OCI-LY7 (cell line): Measurements from ENCODE around the gene FIBP. TPM values are rescaled to one million over a fixed set of nuclear protein-coding genes. Genes with fewer than 3 reads are reported as not detected.
A peak's percentile ranks its signal among the peaks of the same experiment; 100 is the strongest.

Source experiments
- BruUV-seq: library from RNA; stranded (reverse); fragments of 400-500 nt; replicated peaks from 2 replicates; lab custom pipeline; 2021; lab: Mats Ljungman, UMichigan
- CTCF ChIA-PET: fragments of 300-600 bp; sonication (Branson Sonifier 250); formaldehyde crosslinking; loops from one replicate; lab custom pipeline; 2022; ENCODE audit warnings: antibody characterized with exemption; ENCODE audit not compliant: unreplicated experiment; lab: Charles Lee
- POLR2A ChIA-PET: fragments of 300-600 bp; sonication (Branson Sonifier 250); formaldehyde crosslinking; loops from one replicate; lab custom pipeline; 2022; ENCODE audit warnings: antibody characterized with exemption; lab: Charles Lee
- DNase-seq: peaks from one replicate; pipeline ENCODE4 v3.0.0-alpha.2; 2015; ENCODE audit warnings: low spot score
- H2AFZ ChIP-seq: fragments of 200-600 bp; sonication (generic), shearing (Covaris generic); 2 replicates; pipeline ENCODE4 v1.6.1; 2014; ENCODE audit warnings: mild to moderate bottlenecking, antibody characterized with exemption, low read length, moderate library complexity
- H3K27ac ChIP-seq: fragments of 200-600 bp; sonication (generic); 2 replicates; pipeline ENCODE4 v1.5.1; 2014; ENCODE audit warnings: mixed run types, low read depth, mild to moderate bottlenecking, moderate library complexity, low read length, inconsistent platforms; ENCODE audit not compliant: poor library complexity, severe bottlenecking
- H3K36me3 ChIP-seq: fragments of 200-600 bp; sonication (generic); 2 replicates; pipeline ENCODE4 v1.6.1; 2014; ENCODE audit warnings: mild to moderate bottlenecking, antibody characterized with exemption, low read length, moderate library complexity, mixed read lengths; ENCODE audit not compliant: insufficient read depth
- H3K4me1 ChIP-seq: fragments of 200-600 bp; sonication (generic); 2 replicates; pipeline ENCODE4 v1.5.1; 2014; ENCODE audit warnings: mild to moderate bottlenecking, low read length; ENCODE audit not compliant: insufficient read depth, poor library complexity, severe bottlenecking
- H3K4me2 ChIP-seq: fragments of 200-600 bp; sonication (generic); 2 replicates; pipeline ENCODE4 v1.6.1; 2014; ENCODE audit warnings: mild to moderate bottlenecking, low read length
- H3K4me3 ChIP-seq: fragments of 200-600 bp; sonication (generic); 2 replicates; pipeline ENCODE4 v1.5.1; 2014; ENCODE audit warnings: mild to moderate bottlenecking, low read depth, low read length; ENCODE audit not compliant: poor library complexity, severe bottlenecking
- H3K79me2 ChIP-seq: fragments of 200-600 bp; sonication (generic); 2 replicates; pipeline ENCODE4 v1.6.1; 2016; ENCODE audit warnings: low read depth, mild to moderate bottlenecking, low read length, moderate library complexity, mixed read lengths; ENCODE audit not compliant: insufficient read depth
- H3K9me2 ChIP-seq: fragments of 200-600 bp; sonication (generic); 2 replicates; pipeline ENCODE4 v1.6.1; 2016; ENCODE audit warnings: mild to moderate bottlenecking, low read length, mixed read lengths; ENCODE audit not compliant: insufficient read depth
- H3K9me3 ChIP-seq: fragments of 200-600 bp; sonication (generic); 2 replicates; pipeline ENCODE4 v1.6.1; 2014; ENCODE audit warnings: mild to moderate bottlenecking, mixed run types, low read length, mixed read lengths
- H4K20me1 ChIP-seq: fragments of 200-600 bp; sonication (generic); 2 replicates; pipeline ENCODE4 v1.6.1; 2014; ENCODE audit warnings: mild to moderate bottlenecking, antibody characterized with exemption, low read length, moderate library complexity, mixed read lengths; ENCODE audit not compliant: insufficient read depth
- EZH2phosphoT487 ChIP-seq: fragments of 200-600 bp; sonication (generic); IDR thresholded peaks from 2 replicates; pipeline ENCODE4 v1.6.1; 2018; ENCODE audit warnings: low read depth, borderline replicate concordance, mild to moderate bottlenecking, mixed run types, antibody characterized with exemption, low read length, moderate library complexity, mixed read lengths
- intact Hi-C: fragments of 100-400 bp; cut with micrococcal nuclease; formaldehyde crosslinking; loops from one replicate; pipeline ENCODE4 v1.10.0; 2022; ENCODE audit not compliant: unreplicated experiment
- total RNA-seq, 2 experiments: library from RNA; depleted of rRNA in 1 of 2; stranded (reverse); fragments of >200 nt in 1 of 2; shearing (Covaris generic) in 1 of 2; gene quantifications; 2 replicates each; pipeline ENCODE4 v1.2.3, GENCODE V29; 2014 to 2022
- TF ChIP-seq, protein P1 (sequence below): fragments of 200-600 bp; sonication (generic); conservative IDR thresholded peaks from 2 replicates; pipeline ENCODE4 v1.5.1; 2014; ENCODE audit warnings: mild to moderate bottlenecking, antibody characterized with exemption, low read length, moderate library complexity, mixed read lengths

The FIBP gene
- total RNA-seq, 2 experiments from 2014 or later: 97.3 to 184 TPM

DNA sequence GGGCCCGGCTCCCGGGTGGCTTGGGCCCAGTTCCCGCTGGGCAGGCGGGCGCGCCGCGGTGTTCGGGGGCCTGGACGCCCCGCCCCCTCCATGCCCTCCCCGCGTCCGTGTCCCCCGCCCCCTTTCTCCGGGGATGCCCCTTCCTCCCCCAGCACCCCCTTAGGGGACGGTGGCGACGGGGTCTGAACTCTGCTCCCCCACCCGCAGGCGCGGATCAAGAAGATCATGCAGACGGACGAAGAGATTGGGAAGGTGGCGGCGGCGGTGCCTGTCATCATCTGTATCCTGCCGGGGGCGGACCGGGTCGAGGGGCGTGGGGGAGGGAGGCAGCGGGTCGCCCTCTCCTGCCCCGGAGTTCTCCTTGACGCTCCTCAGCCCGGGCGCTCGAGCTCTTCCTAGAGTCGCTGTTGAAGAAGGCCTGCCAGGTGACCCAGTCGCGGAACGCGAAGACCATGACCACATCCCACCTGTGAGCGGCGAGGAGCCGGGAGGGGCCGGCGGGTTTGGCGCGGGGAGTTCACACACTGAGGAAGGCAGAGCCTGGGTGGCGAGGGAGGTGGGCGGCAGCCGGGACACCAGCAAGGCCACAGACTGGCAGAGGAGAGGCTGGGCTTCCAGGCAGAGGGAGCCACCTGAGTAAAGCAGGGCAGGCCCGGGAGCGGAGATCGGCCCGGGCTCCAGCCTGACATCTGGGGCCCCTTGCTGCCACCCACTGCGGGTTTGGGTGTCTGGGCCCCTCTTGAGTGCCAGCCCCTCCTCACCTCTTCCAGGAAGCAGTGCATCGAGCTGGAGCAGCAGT lies 31.5 kb upstream of the FIBP start:
- ChIA-PET POLR2A (no interaction called here), CTCF (no interaction called here)
- peak overlapping the region; percentile 94 for H3K4me2 ChIP-seq
- TF ChIP-seq, protein P1, sequence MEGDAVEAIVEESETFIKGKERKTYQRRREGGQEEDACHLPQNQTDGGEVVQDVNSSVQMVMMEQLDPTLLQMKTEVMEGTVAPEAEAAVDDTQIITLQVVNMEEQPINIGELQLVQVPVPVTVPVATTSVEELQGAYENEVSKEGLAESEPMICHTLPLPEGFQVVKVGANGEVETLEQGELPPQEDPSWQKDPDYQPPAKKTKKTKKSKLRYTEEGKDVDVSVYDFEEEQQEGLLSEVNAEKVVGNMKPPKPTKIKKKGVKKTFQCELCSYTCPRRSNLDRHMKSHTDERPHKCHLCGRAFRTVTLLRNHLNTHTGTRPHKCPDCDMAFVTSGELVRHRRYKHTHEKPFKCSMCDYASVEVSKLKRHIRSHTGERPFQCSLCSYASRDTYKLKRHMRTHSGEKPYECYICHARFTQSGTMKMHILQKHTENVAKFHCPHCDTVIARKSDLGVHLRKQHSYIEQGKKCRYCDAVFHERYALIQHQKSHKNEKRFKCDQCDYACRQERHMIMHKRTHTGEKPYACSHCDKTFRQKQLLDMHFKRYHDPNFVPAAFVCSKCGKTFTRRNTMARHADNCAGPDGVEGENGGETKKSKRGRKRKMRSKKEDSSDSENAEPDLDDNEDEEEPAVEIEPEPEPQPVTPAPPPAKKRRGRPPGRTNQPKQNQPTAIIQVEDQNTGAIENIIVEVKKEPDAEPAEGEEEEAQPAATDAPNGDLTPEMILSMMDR: no peak
- H4K20me1 ChIP-seq: no peaks in the 10 kb centered on the region
- H3K36me3 ChIP-seq: peaks cover 8% of the 10 kb centered on the region; the same call in 1 of the 2 replicates
- peak overlapping the region; percentile 33 for H2AFZ ChIP-seq
- peak overlapping the region; percentile 29 for H3K27ac ChIP-seq
- H3K79me2 ChIP-seq: peaks cover 11% of the 10 kb centered on the region; the same call in 1 of the 2 replicates
- H3K4me3 ChIP-seq: peak overlapping the region; percentile 76
- H3K4me1 ChIP-seq: peaks cover 22% of the 10 kb centered on the region
- intact Hi-C loops: loop anchor here (1.0 to 2.0 kb wide), 4 partner anchors 19 to 83 kb away; partner anchors contain the start of genes BANF1, CCDC85B, CFL1 and EIF1AD
- no peaks in the 10 kb centered on the region for H3K9me2 ChIP-seq
- no TSS peak for BruUV-seq
- H3K9me3 ChIP-seq: no peaks in the 10 kb centered on the region
- peak; percentile 59 for DNase-seq

DNA sequence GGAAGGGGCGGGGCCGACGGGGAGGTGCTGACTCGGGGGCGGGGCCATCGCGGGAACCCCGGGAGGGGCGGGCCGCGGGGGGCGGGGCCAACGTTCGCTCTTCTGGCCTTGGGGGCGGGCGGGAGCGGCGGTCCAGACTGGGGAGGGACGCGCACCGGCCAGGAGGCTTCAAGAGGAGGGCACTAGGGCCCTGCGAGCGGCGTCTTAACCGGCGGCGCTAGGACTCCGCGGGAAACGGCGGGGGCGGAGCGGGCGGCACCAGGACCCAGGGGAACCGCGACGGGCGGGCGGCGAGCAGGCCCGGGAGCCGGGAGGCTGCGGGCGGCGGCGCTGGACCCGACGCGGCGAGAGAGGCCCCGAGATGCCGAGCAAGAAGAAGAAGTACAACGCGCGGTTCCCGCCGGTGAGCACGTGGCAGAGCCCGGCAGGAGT lies 30.9 kb upstream of the FIBP start, which contains the start of gene DRAP1:
Gene DRAP1 (plus strand): TSS at position 286 of the 432 bp plus-strand sequence. CDS start 76 bp downstream, at position 362.
- H3K36me3 ChIP-seq: peaks cover 8% of the 10 kb centered on the region; the same call in 1 of the 2 replicates
- H2AFZ ChIP-seq: peak within 1 kb of the TSS; percentile 33
- no TSS peak for BruUV-seq
- no peaks in the 10 kb centered on the region for H4K20me1 ChIP-seq
- no peaks in the 10 kb centered on the region for H3K9me2 ChIP-seq
- H3K4me3 ChIP-seq: peak within 1 kb of the TSS; percentile 85
- peaks cover 22% of the 10 kb centered on the region for H3K4me1 ChIP-seq
- no peak for TF ChIP-seq EZH2phosphoT487
- TF ChIP-seq, protein P1: no peak
- ChIA-PET CTCF (no interaction called here), POLR2A (no interaction called here)
- peak; percentile 99 for DNase-seq
- intact Hi-C loops: loop anchor here (1.0 to 2.0 kb wide), 4 partner anchors 18 to 83 kb away; partner anchors contain the start of genes BANF1, CCDC85B, CFL1 and EIF1AD
- H3K79me2 ChIP-seq: peaks cover 11% of the 10 kb centered on the region; the same call in 1 of the 2 replicates
- H3K4me2 ChIP-seq: peak within 1 kb of the TSS; percentile 94
- H3K27ac ChIP-seq: peak within 1 kb of the TSS; percentile 54
- H3K9me3 ChIP-seq: no peaks in the 10 kb centered on the region
